GM18517 (cell line): ENCODE data around the gene ANKHD1.
"Not testable (repeated sequence)": the region's sequence is repeated elsewhere in the genome, so short reads cannot be mapped to it uniquely, and the experiment has no call there.

Experiments
- ATAC-seq: cut with Tn5 transposase; IDR thresholded peaks from one replicate; pipeline ENCODE4 v1.9.1; 2021; ENCODE audit warnings: mild to moderate bottlenecking, moderate library complexity; ENCODE audit not compliant: unreplicated experiment

Gene ANKHD1

GRCh38 chr5:140563596-140563995 is 162.0 kb downstream of the ANKHD1 start:
- no peak for ATAC-seq

DNA sequence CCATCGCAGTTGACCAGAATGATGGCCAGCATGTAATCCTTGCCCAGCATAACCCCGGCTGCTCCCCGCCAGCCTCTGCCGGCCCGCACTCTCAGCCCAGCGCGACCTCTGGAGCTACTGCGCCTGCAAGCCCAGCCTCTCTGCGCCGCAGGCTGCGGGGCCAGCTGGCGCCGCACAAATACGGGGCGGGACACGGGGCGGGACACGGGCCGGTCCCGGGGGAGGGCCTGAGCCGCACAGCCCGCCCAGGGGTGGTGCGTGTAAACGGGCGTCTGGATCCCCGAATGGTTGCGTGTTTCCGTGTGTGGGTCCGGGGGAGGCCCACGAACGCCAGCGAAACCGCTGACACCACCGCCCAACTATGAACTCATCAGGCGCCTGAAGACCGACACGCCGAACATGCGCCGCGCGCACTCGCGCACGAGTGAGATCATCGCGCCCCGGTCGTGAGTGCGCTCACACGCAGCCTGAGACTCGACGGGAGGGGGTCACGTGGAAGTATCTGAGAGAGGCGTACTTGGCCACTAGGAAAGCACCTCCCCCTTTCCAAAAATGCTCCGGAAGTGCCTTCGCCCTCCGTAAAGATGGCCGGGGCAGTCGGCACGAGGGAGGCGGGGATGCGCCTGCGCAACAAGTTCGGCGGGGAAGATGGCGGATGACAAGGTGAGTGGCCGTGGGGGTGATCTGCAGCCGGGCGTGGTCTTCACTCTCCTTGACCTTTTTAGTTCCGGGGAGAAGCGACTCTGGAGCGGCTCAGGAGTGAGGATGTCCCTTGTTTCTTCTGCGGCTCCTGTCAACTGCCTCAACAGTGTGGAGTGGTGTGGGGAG is 162.8 kb downstream of the ANKHD1 start, which contains the start of the genes APBB3 and SLC35A4:
Gene APBB3, minus strand, starts transcription at position 403 of the 828 bp plus-strand sequence. Its CDS starts 353 bp downstream, at position 50.
Gene SLC35A4, plus strand, starts transcription at position 633 of the 828 bp plus-strand sequence. CDS start 2,342 bp downstream, outside the sequence.
- peak; percentile 77 for ATAC-seq

DNA sequence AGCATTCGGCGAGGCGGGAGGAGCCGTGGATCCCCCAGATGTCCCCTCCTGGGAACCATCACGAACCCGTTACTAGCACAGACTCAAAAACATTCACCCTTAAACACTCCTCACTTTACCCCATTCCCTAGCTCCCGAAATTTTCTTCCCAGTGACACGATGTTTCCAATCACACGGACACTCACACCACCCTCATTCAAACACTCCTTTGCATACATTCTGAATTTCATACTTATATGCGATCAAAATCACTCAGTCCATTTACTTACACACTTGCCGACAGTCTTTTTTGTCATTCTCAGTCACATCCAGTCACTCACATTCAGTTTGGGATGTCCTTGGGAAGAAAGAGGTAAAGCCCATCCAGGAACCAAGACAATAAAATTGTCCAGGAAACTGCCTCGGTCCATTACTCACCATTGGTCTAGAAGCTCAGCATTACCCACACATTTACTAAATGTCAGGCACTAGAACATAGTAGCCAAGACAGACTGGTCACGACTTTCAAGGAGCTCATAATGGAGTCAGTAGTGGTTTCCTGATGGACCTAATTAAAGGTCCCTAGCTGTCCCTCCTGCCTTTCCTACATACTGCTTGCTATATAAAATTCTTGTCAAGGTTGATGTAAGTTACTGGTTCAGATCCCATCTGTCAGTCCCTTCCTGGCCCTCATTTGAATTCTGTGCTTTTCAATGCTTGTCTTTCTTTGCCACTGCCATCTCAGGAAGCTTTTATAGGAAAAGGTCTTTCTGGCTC is 163.6 kb downstream of the ANKHD1 start:
- ATAC-seq: peak; percentile 0

DNA sequence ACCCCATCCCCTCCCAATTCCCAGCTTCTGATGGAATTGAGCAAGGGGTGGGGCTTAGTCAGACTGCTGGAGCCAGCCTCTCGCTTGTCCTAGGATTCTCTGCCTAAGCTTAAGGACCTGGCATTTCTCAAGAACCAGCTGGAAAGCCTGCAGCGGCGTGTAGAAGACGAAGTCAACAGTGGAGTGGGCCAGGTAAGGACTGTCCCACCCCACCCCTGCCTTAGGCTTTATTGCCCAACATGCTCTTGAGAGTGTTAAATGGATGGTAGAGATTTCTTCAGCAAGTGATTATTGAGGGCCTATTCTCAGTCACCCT is 164.1 kb downstream of the ANKHD1 start:
- no peak for ATAC-seq

DNA sequence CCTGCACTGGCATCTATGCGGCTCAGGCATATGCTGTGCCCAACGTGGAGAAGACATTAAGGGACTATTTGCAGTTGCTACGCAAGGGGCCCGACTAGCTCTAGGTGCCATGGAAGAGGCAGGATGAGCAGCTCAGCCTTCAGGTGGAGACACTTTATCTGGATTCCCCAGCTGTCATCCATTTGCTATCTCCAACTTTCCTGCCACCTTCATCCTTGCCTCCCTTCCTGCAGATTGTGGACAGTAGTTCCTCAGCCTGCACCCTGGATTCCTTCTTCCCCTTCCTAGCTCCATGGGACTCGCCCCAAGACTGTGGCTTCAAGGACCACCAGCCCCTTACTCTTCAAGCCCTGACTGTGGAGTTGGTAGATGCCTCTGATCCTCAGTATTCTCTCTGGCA is 165.0 kb downstream of the ANKHD1 start:
- ATAC-seq: no peak

DNA sequence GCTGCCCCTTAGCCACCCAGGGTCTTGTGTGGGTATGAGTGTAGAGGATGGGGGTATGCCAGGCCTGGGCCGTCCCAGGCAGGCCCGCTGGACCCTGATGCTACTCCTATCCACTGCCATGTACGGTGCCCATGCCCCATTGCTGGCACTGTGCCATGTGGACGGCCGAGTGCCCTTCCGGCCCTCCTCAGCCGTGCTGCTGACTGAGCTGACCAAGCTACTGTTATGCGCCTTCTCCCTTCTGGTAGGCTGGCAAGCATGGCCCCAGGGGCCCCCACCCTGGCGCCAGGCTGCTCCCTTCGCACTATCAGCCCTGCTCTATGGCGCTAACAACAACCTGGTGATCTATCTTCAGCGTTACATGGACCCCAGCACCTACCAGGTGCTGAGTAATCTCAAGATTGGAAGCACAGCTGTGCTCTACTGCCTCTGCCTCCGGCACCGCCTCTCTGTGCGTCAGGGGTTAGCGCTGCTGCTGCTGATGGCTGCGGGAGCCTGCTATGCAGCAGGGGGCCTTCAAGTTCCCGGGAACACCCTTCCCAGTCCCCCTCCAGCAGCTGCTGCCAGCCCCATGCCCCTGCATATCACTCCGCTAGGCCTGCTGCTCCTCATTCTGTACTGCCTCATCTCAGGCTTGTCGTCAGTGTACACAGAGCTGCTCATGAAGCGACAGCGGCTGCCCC is 165.6 kb downstream of the ANKHD1 start:
- ATAC-seq: no peak

DNA sequence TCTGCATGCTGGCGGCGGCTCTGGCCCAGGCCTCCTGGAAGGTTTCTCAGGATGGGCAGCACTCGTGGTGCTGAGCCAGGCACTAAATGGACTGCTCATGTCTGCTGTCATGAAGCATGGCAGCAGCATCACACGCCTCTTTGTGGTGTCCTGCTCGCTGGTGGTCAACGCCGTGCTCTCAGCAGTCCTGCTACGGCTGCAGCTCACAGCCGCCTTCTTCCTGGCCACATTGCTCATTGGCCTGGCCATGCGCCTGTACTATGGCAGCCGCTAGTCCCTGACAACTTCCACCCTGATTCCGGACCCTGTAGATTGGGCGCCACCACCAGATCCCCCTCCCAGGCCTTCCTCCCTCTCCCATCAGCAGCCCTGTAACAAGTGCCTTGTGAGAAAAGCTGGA is 166.2 kb downstream of the ANKHD1 start:
- no peak for ATAC-seq

DNA sequence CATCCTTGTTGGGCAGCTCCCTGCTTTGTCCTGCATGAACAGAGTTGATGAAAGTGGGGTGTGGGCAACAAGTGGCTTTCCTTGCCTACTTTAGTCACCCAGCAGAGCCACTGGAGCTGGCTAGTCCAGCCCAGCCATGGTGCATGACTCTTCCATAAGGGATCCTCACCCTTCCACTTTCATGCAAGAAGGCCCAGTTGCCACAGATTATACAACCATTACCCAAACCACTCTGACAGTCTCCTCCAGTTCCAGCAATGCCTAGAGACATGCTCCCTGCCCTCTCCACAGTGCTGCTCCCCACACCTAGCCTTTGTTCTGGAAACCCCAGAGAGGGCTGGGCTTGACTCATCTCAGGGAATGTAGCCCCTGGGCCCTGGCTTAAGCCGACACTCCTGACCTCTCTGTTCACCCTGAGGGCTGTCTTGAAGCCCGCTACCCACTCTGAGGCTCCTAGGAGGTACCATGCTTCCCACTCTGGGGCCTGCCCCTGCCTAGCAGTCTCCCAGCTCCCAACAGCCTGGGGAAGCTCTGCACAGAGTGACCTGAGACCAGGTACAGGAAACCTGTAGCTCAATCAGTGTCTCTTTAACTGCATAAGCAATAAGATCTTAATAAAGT is 166.9 kb downstream of the ANKHD1 start:
- ATAC-seq: no peak

DNA sequence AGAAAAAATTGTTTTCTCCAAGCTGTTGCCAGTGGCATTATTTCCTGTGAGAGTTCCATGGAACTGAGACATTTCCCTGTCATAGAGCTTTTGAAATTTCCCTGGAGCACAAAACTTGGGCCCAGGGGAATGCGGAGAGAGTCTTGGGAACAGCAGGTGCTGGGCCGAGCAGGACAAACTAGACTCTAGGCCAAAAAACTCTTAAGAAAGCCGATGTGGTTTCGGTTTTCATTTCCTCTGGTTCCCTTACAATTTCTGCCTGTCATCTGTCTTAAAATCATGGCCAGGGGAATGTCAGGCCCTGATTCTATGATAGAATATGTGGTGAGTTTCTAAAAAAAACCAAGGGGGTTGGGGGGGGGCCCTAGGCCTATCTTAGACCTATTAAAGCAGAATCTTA is 167.6 kb downstream of the ANKHD1 start:
- peak; percentile 40 for ATAC-seq

DNA sequence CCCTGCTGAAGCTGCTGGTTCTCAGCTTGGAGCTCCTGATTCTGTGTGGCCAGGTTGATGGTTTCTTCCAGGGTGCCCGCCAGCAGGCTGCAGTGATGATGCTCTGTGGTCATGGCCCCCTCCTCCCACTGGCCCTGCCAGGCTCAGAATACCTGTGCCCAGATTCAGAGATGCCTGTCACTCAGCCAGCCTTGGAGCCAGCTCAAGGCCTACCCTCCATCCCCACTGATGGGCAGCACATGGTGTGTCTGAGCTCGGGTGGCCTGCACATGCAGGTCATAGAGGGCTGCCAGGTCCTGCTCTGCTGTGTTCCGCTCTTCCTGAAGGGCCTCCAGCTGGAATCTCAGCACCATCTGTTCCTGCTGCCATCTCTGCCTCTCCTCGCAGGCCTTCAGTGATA is 168.4 kb downstream of the ANKHD1 start:
- no peak for ATAC-seq

DNA sequence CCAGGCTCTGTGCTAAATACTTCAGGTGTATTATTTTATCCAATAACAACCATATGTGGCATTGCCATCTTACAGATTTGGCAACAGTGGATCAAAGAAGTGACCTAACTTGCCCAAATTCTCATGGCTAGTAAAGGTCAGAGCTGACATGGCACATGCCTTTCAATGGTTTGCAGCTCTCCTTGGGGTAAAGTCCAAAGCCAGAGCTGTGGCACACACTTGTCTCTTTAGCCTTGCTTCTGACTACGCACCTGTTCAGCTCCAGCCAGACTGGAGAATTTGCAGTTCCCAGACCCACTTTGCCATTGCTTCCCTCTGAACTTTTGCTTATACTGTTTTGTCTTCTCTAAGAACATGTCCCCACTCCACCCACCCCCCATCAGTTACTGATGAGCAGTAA is 168.9 kb downstream of the ANKHD1 start:
- no peak for ATAC-seq

GRCh38 chr5:140571105-140571504 is 169.5 kb downstream of the ANKHD1 start:
- no peak for ATAC-seq

GRCh38 chr5:140573683-140574082 is 172.1 kb downstream of the ANKHD1 start:
- no peak for ATAC-seq

DNA sequence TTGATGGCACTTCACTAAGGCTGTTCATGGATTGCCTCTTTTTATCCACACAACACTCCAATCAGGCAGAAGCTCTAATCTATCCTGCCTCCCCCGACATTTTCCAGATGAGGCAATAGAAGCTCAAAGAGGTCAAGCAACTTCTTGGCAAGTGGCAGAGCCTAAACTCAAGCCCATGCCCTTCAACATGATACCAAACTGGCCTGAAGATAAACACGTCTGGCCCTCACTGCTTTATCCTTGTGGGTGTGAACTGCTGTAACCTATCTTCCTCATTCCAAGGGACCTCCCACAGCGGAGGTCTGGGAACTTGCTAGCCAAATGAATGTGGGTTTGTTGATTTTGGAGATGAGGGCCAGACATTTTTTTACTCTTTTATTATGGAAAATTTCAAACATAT is 172.5 kb downstream of the ANKHD1 start:
- ATAC-seq: no peak

- ATAC-seq: no peak
Measured at GRCh38 chr5:140575309-140575708, 173.7 kb downstream of the ANKHD1 start.

DNA sequence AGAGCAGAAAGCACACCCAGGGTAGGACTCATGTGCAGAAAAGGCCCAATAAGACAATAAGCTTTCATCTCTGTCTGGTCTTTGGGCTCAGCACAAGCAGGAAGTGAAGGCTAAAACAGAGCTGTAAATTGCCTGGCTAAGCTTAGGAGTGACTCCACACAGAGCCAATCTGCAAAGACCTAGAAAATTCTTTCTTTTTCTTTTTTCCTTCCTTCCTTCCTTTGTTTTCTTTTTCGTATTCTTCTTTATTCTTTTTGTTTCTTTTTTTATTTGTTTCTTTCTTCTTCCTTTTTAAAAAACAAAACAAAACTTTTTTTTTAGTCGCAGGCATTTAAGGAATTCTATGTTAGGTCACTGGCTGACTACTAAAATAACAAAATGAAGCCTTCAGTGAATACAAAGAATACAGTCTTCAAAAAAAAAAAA is 175.2 kb downstream of the ANKHD1 start:
- no peak for ATAC-seq

GRCh38 chr5:140579188-140579747 is 177.6 kb downstream of the ANKHD1 start:
- not testable (repeated sequence) for ATAC-seq

DNA sequence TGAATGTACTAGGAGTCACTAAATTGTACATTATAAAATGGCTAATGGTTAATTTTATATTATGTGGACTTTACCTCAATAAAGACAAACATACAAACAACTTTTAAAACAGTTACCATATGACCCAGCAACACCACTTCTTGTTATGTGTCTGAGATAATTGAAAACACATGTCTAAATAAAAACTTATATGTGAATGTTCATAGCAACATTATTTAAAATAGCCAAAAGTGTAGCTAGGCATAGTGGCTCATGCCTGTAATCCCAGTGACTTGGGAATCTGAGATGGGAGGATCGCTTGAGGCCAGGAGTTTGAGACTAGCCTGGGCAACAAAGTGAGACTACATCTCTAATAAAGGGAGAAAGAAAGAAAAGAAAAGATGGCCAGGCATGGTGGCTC is 185.9 kb downstream of the ANKHD1 start:
- no peak for ATAC-seq

DNA sequence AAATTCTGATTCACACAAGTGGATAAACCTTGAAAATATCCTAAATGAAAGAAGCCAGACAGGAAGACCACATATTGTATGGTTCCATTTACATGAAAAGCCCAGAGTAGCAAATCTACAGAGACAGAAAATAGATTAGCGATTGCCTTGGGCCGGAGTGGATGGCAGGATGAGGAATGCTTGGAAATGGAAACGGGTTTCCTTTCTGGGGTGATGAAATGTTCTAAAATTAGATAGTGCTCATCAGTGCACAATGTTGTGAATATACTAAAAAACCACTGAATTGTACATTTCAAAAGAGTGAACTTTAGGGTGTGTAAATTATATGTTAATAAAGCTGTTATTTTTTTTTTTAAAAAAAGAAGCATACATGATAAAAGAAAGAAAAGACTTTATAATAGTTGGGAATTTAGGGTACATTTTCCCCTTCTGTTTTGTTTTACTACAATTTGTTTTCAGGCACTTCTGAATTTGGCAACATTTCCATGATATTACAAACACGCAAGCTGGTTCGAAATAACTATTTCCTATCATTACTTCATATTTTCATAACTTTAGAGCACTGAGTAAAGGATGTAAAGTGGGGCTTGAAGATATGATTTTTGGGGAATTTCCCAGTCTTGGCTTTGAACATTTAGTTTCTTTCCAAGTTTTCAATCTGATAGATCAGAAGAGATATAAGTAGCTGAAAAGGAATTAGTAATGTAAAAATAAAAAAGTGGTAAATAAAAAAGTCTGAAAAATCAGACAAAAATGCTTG is 186.9 kb downstream of the ANKHD1 start:
- no peak for ATAC-seq
